Left lung (tissue), 10 donors: ENCODE results near the gene RGS17. TPM values are rescaled to one million over a fixed set of nuclear protein-coding genes. Genes with fewer than 3 reads are reported as not detected.
"Not testable (repeated sequence)": the region's sequence is repeated elsewhere in the genome, so short reads cannot be mapped to it uniquely, and the experiment has no call there.

Source experiments
- ATAC-seq: fragments of 200-7000 bp; cut with Tn5 transposase; one replicate; pipeline ENCODE4 v1.9.1; 2020; ENCODE audit warnings: moderate library complexity
- DNase-seq, 4 donors: peaks; one replicate each; pipeline ENCODE4 v3.0.0-alpha.2; 2013 to 2020
- H3K27ac ChIP-seq, 2 donors: fragments of 200-600 bp; sonication (generic) in 1 of 2; one replicate each; pipeline versions ENCODE4 v1.5.0 to v1.8.0; 2020 to 2021
- H3K27me3 ChIP-seq, 2 donors: fragments of 200-600 bp; sonication (generic) in 1 of 2; one replicate each; pipeline versions ENCODE4 v1.5.0 to v1.8.0; 2020 to 2021
- H3K36me3 ChIP-seq, 2 donors: fragments of 200-600 bp; sonication (generic) in 1 of 2; one replicate each; pipeline versions ENCODE4 v1.5.0 to v1.8.0; 2020 to 2021
- H3K4me1 ChIP-seq, 2 donors: fragments of 200-600 bp; one replicate each; pipeline ENCODE4 v1.8.0; 2021
- H3K4me3 ChIP-seq, 2 donors: fragments of 200-600 bp; sonication (generic) in 1 of 2; one replicate each; pipeline versions ENCODE4 v1.5.0 to v1.8.0; 2020 to 2021; ENCODE audit warnings: mild to moderate bottlenecking in 1 of 2
- H3K9me3 ChIP-seq, 2 donors: fragments of 200-600 bp; sonication (generic) in 1 of 2; one replicate each; pipeline versions ENCODE4 v1.5.0 to v1.8.0; 2020 to 2021
- CTCF ChIP-seq, 2 donors: fragments of 200-600 bp; sonication (generic) in 1 of 2; IDR thresholded peaks; one replicate each; pipeline versions ENCODE4 v1.5.0 to v1.8.0; 2021; ENCODE audit warnings: antibody characterized with exemption in 2 of 2
- intact Hi-C, 2 donors: fragments of 100-400 bp; cut with DNase I; formaldehyde crosslinking; loops; one replicate each; pipeline versions ENCODE4 v1.11.2 to v1.14.2; 2022
- polyA plus RNA-seq, 6 donors: library from polyadenylated mRNA; unstranded; fragments of 120-200 nt; gene quantifications; one replicate each; pipeline ENCODE4 v1.2.1, GENCODE V29; 2013; ENCODE audit not compliant: insufficient read length in 6 of 6
- total RNA-seq, 2 donors: library from RNA; stranded (reverse); fragmentation: NEBNext Ultra II Directional; extraction: Animal tissue kit (Norgen Biotek cat#: 25700); gene quantifications; one replicate each; pipeline ENCODE4 v1.2.1, GENCODE V29; 2021
- donor health status: DM: no; HTN: yes; CAD: no.
- donor health status: DM: no; HTN: no; CAD: no.

The RGS17 gene
- total and polyA plus RNA-seq, 8 donors: 0.15 to 2.7 (median 2.3) TPM

GRCh38 chr6:152969688-152970418 lies 161.2 kb downstream of the RGS17 start:
- DNase-seq: no peak
- intact Hi-C loops: no loop called here
- peaks cover 3 to 47% of the 10 kb centered on the region in 2 donors for H3K36me3 ChIP-seq
- no peak for ATAC-seq
- peaks cover 0 to 18% of the 10 kb centered on the region in 2 donors for H3K9me3 ChIP-seq
- H3K27me3 ChIP-seq: no peaks in the 10 kb centered on the region
- peaks cover 0 to 5% of the 10 kb centered on the region in 2 donors for H3K4me1 ChIP-seq
- H3K27ac ChIP-seq: no peak overlapping the region
- H3K4me3 ChIP-seq: no peak overlapping the region
- TF ChIP-seq CTCF (IDR thresholded peaks at IDR 0.05): no peak

DNA sequence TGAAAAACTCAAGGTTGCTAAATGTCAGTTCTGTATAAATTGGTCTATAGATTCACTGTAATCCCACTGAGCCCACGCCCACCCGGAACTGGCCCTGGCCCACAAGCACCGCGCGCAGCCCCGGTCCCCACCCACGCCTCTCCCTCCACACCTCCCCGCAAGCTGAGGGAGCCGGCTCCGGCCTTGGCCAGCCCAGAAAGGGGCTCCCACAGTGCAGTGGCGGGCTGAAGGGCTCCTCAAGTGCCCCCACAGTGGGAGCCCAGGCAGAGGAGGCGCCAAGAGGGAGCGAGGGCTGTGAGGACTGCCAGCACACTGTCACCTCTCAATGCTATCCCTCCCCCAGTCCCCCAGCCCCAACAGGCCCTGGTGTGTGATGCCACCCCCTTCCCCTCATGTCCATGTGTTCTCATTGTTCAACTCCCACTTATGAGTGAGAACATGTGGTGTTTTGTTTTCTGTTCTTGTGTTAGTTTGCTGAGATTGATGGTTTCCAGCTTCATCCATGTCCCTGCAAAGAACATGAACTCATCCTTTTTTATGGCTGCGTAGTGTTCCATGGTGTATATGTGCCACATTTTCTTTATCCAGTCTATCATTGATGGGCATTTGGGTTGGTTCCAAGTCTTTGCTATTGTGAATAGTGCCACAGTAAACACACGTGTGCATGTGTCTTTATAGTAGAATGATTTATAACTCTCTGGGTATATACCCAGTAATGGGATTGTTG lies 164.8 kb downstream of the RGS17 start:
- DNase-seq, H3K27ac ChIP-seq, ATAC-seq, H3K27me3 ChIP-seq, intact Hi-C loops, H3K4me1 ChIP-seq, H3K4me3 ChIP-seq: not testable (repeated sequence)
- Histone ChIP-seq H3K9me3 (peaks cover 0 to 18% of the 10 kb centered on the region in 2 donors), H3K36me3 (peaks cover 3 to 22% of the 10 kb centered on the region in 2 donors)

DNA sequence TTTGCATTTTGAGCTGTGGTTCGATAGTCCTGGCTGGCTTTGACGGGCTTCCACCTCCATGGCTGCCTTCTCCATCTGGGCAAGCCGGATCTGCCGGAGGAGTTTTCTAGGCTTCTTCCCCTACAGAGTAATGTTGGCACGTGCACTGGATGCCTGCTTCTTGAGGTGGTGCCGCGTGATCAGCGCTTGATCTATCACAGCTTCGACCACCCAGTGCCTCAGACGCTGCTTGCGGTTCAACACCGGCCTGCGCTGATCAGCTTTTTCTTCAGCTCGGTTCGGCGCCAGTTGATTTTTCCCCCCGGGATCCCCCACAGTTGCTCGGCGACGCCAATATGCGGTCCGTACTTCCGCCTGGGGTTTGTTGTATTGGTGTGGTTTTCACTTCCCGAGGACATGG lies 171.7 kb downstream of the RGS17 start:
- no peak overlapping the region for H3K27ac ChIP-seq
- TF ChIP-seq CTCF (IDR thresholded peaks at IDR 0.05): no peak
- H3K9me3 ChIP-seq: no peaks in the 10 kb centered on the region
- ATAC-seq: no peak
- intact Hi-C loops: no loop called here
- DNase-seq: peak in 1 of 4 donors; percentile 51
- no peaks in the 10 kb centered on the region for H3K4me1 ChIP-seq
- no peaks in the 10 kb centered on the region for H3K36me3 ChIP-seq
- no peaks in the 10 kb centered on the region for H3K27me3 ChIP-seq
- H3K4me3 ChIP-seq: no peak overlapping the region

GRCh38 chr6:152957796-152958195 lies 173.3 kb downstream of the RGS17 start:
- no peak for TF ChIP-seq CTCF (IDR thresholded peaks at IDR 0.05)
- ATAC-seq: no peak
- Histone ChIP-seq H3K4me1 (no peaks in the 10 kb centered on the region), H3K9me3 (no peaks in the 10 kb centered on the region), H3K36me3 (no peaks in the 10 kb centered on the region), H3K4me3 (no peak overlapping the region), H3K27me3 (no peaks in the 10 kb centered on the region), H3K27ac (no peak overlapping the region)
- DNase-seq: no peak
- intact Hi-C loops: no loop called here

Other genes starting within 250 kb of the RGS17 start
- gene FBXO5, start 148.2 kb downstream of the RGS17 start, total RNA-seq: 1 to 10 TPM; 6.4 to 6.6 TPM
- 10 to 100 TPM; 22.9 to 38.2 (median 26.9) TPM for gene FBXO5, start 148.2 kb downstream of the RGS17 start, polyA plus RNA-seq
- gene MTRF1L, start 128.6 kb downstream of the RGS17 start, total RNA-seq: 10 to 100 TPM; 14.7 to 26.3 TPM
- 10 to 100 TPM; 18.8 to 26.8 (median 20.9) TPM for gene MTRF1L, start 128.6 kb downstream of the RGS17 start, polyA plus RNA-seq